Muscle of leg (tissue), 11 donors: ENCODE measurements around the gene LGALS1. TPM values are rescaled to one million over a fixed set of nuclear protein-coding genes. Genes with fewer than 3 reads are reported as not detected.
A peak's percentile ranks its signal among the peaks of the same experiment; 100 is the strongest.

Experiments
- DNase-seq: peaks from one replicate; pipeline ENCODE4 v3.0.0; 2013
- H3K27ac ChIP-seq: one replicate; pipeline ENCODE4 v1.5.1; 2013; ENCODE audit warnings: mild to moderate bottlenecking, low read length, control low read depth
- H3K27me3 ChIP-seq: one replicate; pipeline ENCODE4 v1.6.1; 2013; ENCODE audit warnings: low read length; ENCODE audit not compliant: control insufficient read depth, insufficient read depth
- H3K36me3 ChIP-seq: one replicate; pipeline ENCODE4 v1.6.1; 2013; ENCODE audit warnings: low read length; ENCODE audit not compliant: control insufficient read depth, insufficient read depth
- H3K4me1 ChIP-seq: one replicate; pipeline ENCODE4 v1.6.1; 2013; ENCODE audit warnings: low read length; ENCODE audit not compliant: control insufficient read depth, insufficient read depth
- H3K4me3 ChIP-seq: one replicate; pipeline ENCODE4 v1.5.1; 2013; ENCODE audit warnings: low read length, control low read depth
- H3K9me3 ChIP-seq: replicated peaks from 2 replicates; pipeline ENCODE4 v1.6.1; 2013; ENCODE audit warnings: low read depth, low read length; ENCODE audit not compliant: control insufficient read depth
- WGBS: methylation state at CpG from one replicate; pipeline ENCODE4 v1.1.5; 2013; ENCODE audit warnings: missing lambda C conversion rate; ENCODE audit not compliant: insufficient coverage; 5-methylcytosine and 5-hydroxymethylcytosine counted together
- polyA plus RNA-seq, 8 donors: library from polyadenylated mRNA; unstranded; fragments of 120-200 nt; gene quantifications; one replicate each; pipeline versions ENCODE4 v1.2.1 to v1.2.3, GENCODE V29; 2013; ENCODE audit warnings: inconsistent platforms in 1 of 8, low replicate concordance in 1 of 8; ENCODE audit not compliant: insufficient read length in 8 of 8, insufficient read depth in 1 of 8
- total RNA-seq: library from RNA; stranded (reverse); fragments of 120-200 nt; gene quantifications from one replicate; pipeline ENCODE4 v1.2.4, GENCODE V29; 2013

Gene LGALS1
- total and polyA plus RNA-seq, 9 donors = 1,526 to 2,864 (median 2,103) TPM

GRCh38 chr22:37638391-37639069 lies 36.9 kb upstream of the LGALS1 start:
- peak overlapping the region; percentile 53 for H3K4me3 ChIP-seq
- no peaks in the 10 kb centered on the region for H3K9me3 ChIP-seq
- DNase-seq = peak; percentile 35
- H3K27ac ChIP-seq = no peak overlapping the region
- no peaks in the 10 kb centered on the region for H3K27me3 ChIP-seq
- 42% methylated on average over 7 of the region's 11 CpGs for whole genome bisulfite sequencing
- peaks cover 75% of the 10 kb centered on the region for H3K4me1 ChIP-seq
- H3K36me3 ChIP-seq = peaks cover 15% of the 10 kb centered on the region

- Histone ChIP-seq H3K27ac (peak within 1 kb of the TSS; percentile 3), H3K36me3 (peaks cover 19% of the 10 kb centered on the region), H3K9me3 (no peaks in the 10 kb centered on the region), H3K4me1 (peaks cover 71% of the 10 kb centered on the region), H3K27me3 (no peaks in the 10 kb centered on the region), H3K4me3 (peak within 1 kb of the TSS; percentile 53)
- 7% methylated on average over 52 of the region's 57 CpGs for WGBS
- DNase-seq = peak; percentile 75
These were observed 36.2 kb upstream of the LGALS1 start, which contains the start of gene SH3BP1 for GRCh38 chr22:37639070-37639760. TSS of gene SH3BP1 (plus strand) at chr22:37639669. CDS start at chr22:37639788, 119 bp downstream.

- WGBS = 0% methylated on average over 1 of the region's 27 CpGs
- DNase-seq = peak; percentile 38
- H3K9me3 ChIP-seq = no peaks in the 10 kb centered on the region
- H3K27ac ChIP-seq = peak overlapping the region; percentile 3
- peak overlapping the region; percentile 53 for H3K4me3 ChIP-seq
- H3K27me3 ChIP-seq = no peaks in the 10 kb centered on the region
- peaks cover 27% of the 10 kb centered on the region for H3K36me3 ChIP-seq
- peaks cover 63% of the 10 kb centered on the region for H3K4me1 ChIP-seq
These were observed 35.5 kb upstream of the LGALS1 start for GRCh38 chr22:37639771-37640590.

- WGBS = 83% methylated on average over 6 of the region's 24 CpGs
- Histone ChIP-seq H3K4me1 (peaks cover 54% of the 10 kb centered on the region), H3K27ac (no peak overlapping the region)
These were observed 34.6 kb upstream of the LGALS1 start for GRCh38 chr22:37640591-37641560.

GRCh38 chr22:37641561-37641949 lies 33.9 kb upstream of the LGALS1 start:
- H3K4me1 ChIP-seq = peaks cover 50% of the 10 kb centered on the region

More at GRCh38 chr22:37640591-37641560, 34.6 kb upstream of the LGALS1 start:
- peak; percentile 16 for DNase-seq
- H3K9me3 ChIP-seq = no peaks in the 10 kb centered on the region
- peak overlapping the region; percentile 53 for H3K4me3 ChIP-seq
- peaks cover 30% of the 10 kb centered on the region for H3K36me3 ChIP-seq
- H3K27me3 ChIP-seq = no peaks in the 10 kb centered on the region

GRCh38 chr22:37643225-37643847 lies 32.1 kb upstream of the LGALS1 start:
- WGBS = 29% methylated on average over 6 of the region's 9 CpGs
- Histone ChIP-seq H3K27ac (no peak overlapping the region), H3K4me1 (peaks cover 40% of the 10 kb centered on the region), H3K36me3 (peaks cover 43% of the 10 kb centered on the region), H3K4me3 (no peak overlapping the region), H3K9me3 (no peaks in the 10 kb centered on the region), H3K27me3 (no peaks in the 10 kb centered on the region)
- DNase-seq = peak; percentile 87

More at GRCh38 chr22:37641561-37641949, 33.9 kb upstream of the LGALS1 start:
- H3K36me3 ChIP-seq = peaks cover 31% of the 10 kb centered on the region
- H3K27me3 ChIP-seq = no peaks in the 10 kb centered on the region
- no peak overlapping the region for H3K4me3 ChIP-seq
- WGBS = 82% methylated on average over 5 of the region's 5 CpGs
- H3K9me3 ChIP-seq = no peaks in the 10 kb centered on the region
- DNase-seq = no peak
- no peak overlapping the region for H3K27ac ChIP-seq

GRCh38 chr22:37647317-37647716 lies 28.1 kb upstream of the LGALS1 start:
- H3K36me3 ChIP-seq = peaks cover 49% of the 10 kb centered on the region
- no peaks in the 10 kb centered on the region for H3K27me3 ChIP-seq
- WGBS = no CpG with 5 or more reads among the region's 9 CpGs

GRCh38 chr22:37647928-37648327 lies 27.5 kb upstream of the LGALS1 start:
- 89% methylated on average over 6 of the region's 9 CpGs for WGBS
- H3K4me1 ChIP-seq = peaks cover 16% of the 10 kb centered on the region
- H3K4me3 ChIP-seq = no peak overlapping the region
- H3K36me3 ChIP-seq = peaks cover 45% of the 10 kb centered on the region
- H3K9me3 ChIP-seq = no peaks in the 10 kb centered on the region
- peak; percentile 71 for DNase-seq
- H3K27ac ChIP-seq = peak overlapping the region; percentile 42
- no peaks in the 10 kb centered on the region for H3K27me3 ChIP-seq

More at GRCh38 chr22:37647317-37647716, 28.1 kb upstream of the LGALS1 start:
- H3K4me3 ChIP-seq = no peak overlapping the region
- no peak for DNase-seq
- no peaks in the 10 kb centered on the region for H3K9me3 ChIP-seq
- H3K27ac ChIP-seq = no peak overlapping the region
- H3K4me1 ChIP-seq = peaks cover 16% of the 10 kb centered on the region
